Mesodermal cell (in vitro differentiated cells): Measurements from ENCODE around the gene OR2S2.
"Not testable (repeated sequence)": the region's sequence is repeated elsewhere in the genome, so short reads cannot be mapped to it uniquely, and the experiment has no call there.

Source experiments
- H3K27ac ChIP-seq: 2 replicates; pipeline ENCODE4 v1.7.0; 2013; ENCODE audit warnings: mild to moderate bottlenecking, low read depth, low read length, moderate library complexity; ENCODE audit not compliant: severe bottlenecking
- H3K36me3 ChIP-seq: 2 replicates; pipeline ENCODE4 v1.7.1; 2013; ENCODE audit warnings: mild to moderate bottlenecking, low read length, moderate library complexity; ENCODE audit not compliant: control insufficient read depth, insufficient read depth
- H3K4me1 ChIP-seq: one replicate; pipeline ENCODE4 v1.7.1; 2013; ENCODE audit warnings: mild to moderate bottlenecking, low read length; ENCODE audit not compliant: insufficient read depth, control insufficient read depth, poor library complexity, severe bottlenecking
- H3K4me3 ChIP-seq: 2 replicates; pipeline ENCODE4 v1.7.0; 2013; ENCODE audit warnings: low read length, control low read depth, mild to moderate bottlenecking; ENCODE audit not compliant: insufficient read depth, poor library complexity, severe bottlenecking; ENCODE audit errors: extremely low read depth
- H3K9me3 ChIP-seq: 2 replicates; pipeline ENCODE4 v1.7.1; 2013; ENCODE audit warnings: mild to moderate bottlenecking, low read length, moderate library complexity; ENCODE audit not compliant: control insufficient read depth
- WGBS, 2 experiments: methylation state at CpG; one replicate each; pipeline ENCODE4 v1.1.5; 2013; ENCODE audit warnings: missing lambda C conversion rate in 2 of 2; ENCODE audit not compliant: insufficient coverage in 2 of 2; 5-methylcytosine and 5-hydroxymethylcytosine counted together

Gene OR2S2

GRCh38 chr9:35944173-35944572, 13.8 kb downstream of the OR2S2 start:
- Histone ChIP-seq H3K36me3 (no peaks in the 10 kb centered on the region), H3K27ac (no peak overlapping the region), H3K4me1 (peaks cover 9% of the 10 kb centered on the region), H3K4me3 (no peak overlapping the region), H3K9me3 (no peaks in the 10 kb centered on the region)
- 96 to 100% methylated on average over 1 to 3 of the region's 3 CpGs for WGBS, 2 experiments

- 74 to 92% methylated on average over 4 of the region's 5 CpGs for WGBS, 2 experiments
- H3K9me3 ChIP-seq, result no peaks in the 10 kb centered on the region
Observed at GRCh38 chr9:35942286-35942685, 15.7 kb downstream of the OR2S2 start.

GRCh38 chr9:35940458-35941407, 17.2 kb downstream of the OR2S2 start:
- 89 to 92% methylated on average over 4 to 5 of the region's 7 CpGs for WGBS, 2 experiments
- no peak overlapping the region for H3K27ac ChIP-seq

More at GRCh38 chr9:35942286-35942685, 15.7 kb downstream of the OR2S2 start:
- no peak overlapping the region for H3K4me3 ChIP-seq
- no peak overlapping the region for H3K27ac ChIP-seq
- no peaks in the 10 kb centered on the region for H3K36me3 ChIP-seq
- peaks cover 5% of the 10 kb centered on the region for H3K4me1 ChIP-seq

GRCh38 chr9:35939679-35940250, 18.2 kb downstream of the OR2S2 start:
- H3K27ac ChIP-seq, result no peak overlapping the region
- 92 to 94% methylated on average over 4 of the region's 8 CpGs for WGBS, 2 experiments
- H3K4me3 ChIP-seq, result no peak overlapping the region
- H3K9me3 ChIP-seq, result no peaks in the 10 kb centered on the region
- peaks cover 7% of the 10 kb centered on the region for H3K4me1 ChIP-seq
- no peaks in the 10 kb centered on the region for H3K36me3 ChIP-seq

More at GRCh38 chr9:35940458-35941407, 17.2 kb downstream of the OR2S2 start:
- H3K9me3 ChIP-seq, result no peaks in the 10 kb centered on the region
- H3K36me3 ChIP-seq, result no peaks in the 10 kb centered on the region
- H3K4me3 ChIP-seq, result no peak overlapping the region
- H3K4me1 ChIP-seq, result peaks cover 7% of the 10 kb centered on the region

GRCh38 chr9:35938474-35939356, 19.2 kb downstream of the OR2S2 start:
- Histone ChIP-seq H3K9me3 (no peaks in the 10 kb centered on the region), H3K4me1 (peaks cover 7% of the 10 kb centered on the region), H3K4me3 (no peak overlapping the region), H3K27ac (no peak overlapping the region), H3K36me3 (no peaks in the 10 kb centered on the region)
- 96 to 99% methylated on average over 7 to 8 of the region's 10 CpGs for WGBS, 2 experiments

GRCh38 chr9:35937227-35937626, 20.7 kb downstream of the OR2S2 start:
- Histone ChIP-seq H3K4me3 (no peak overlapping the region), H3K4me1 (peaks cover 7% of the 10 kb centered on the region), H3K9me3 (no peaks in the 10 kb centered on the region), H3K27ac (no peak overlapping the region), H3K36me3 (no peaks in the 10 kb centered on the region)
- no CpG with 5 or more reads among the region's 2 CpGs for WGBS, 2 experiments

- H3K4me1 ChIP-seq, result peaks cover 3% of the 10 kb centered on the region
- WGBS, 2 experiments, result 80% methylated on average over 1 of the region's 7 CpGs; no CpG with 5 or more reads in 1 of the 2 experiments
- no peaks in the 10 kb centered on the region for H3K36me3 ChIP-seq
- H3K9me3 ChIP-seq, result no peaks in the 10 kb centered on the region
- no peak overlapping the region for H3K27ac ChIP-seq
- H3K4me3 ChIP-seq, result no peak overlapping the region
Observed at GRCh38 chr9:35935755-35936509, 22.0 kb downstream of the OR2S2 start.

- H3K36me3 ChIP-seq, result no peaks in the 10 kb centered on the region
- H3K9me3 ChIP-seq, result no peaks in the 10 kb centered on the region
- 100% methylated on average over 1 of the region's 4 CpGs; no CpG with 5 or more reads in 1 of the 2 experiments for WGBS, 2 experiments
- no peak overlapping the region for H3K27ac ChIP-seq
- H3K4me3 ChIP-seq, result no peak overlapping the region
- peaks cover 2% of the 10 kb centered on the region for H3K4me1 ChIP-seq
Observed at GRCh38 chr9:35935261-35935660, 22.7 kb downstream of the OR2S2 start.

GRCh38 chr9:35934069-35934468, 23.9 kb downstream of the OR2S2 start:
- H3K4me3 ChIP-seq, H3K27ac ChIP-seq, H3K36me3 ChIP-seq, H3K4me1 ChIP-seq, H3K9me3 ChIP-seq: not testable (repeated sequence)
- WGBS, 2 experiments, result 67 to 100% methylated on average over 1 to 3 of the region's 6 CpGs

- 86 to 92% methylated on average over 2 to 4 of the region's 4 CpGs for WGBS, 2 experiments
- Histone ChIP-seq H3K4me3 (no peak overlapping the region), H3K36me3 (no peaks in the 10 kb centered on the region), H3K27ac (no peak overlapping the region), H3K9me3 (no peaks in the 10 kb centered on the region), H3K4me1 (peaks cover 8% of the 10 kb centered on the region)
Observed at GRCh38 chr9:35933550-35934067, 24.3 kb downstream of the OR2S2 start.
